ENCODE results near the gene METTL25. TPM values are rescaled to one million over a fixed set of nuclear protein-coding genes. Genes with fewer than 3 reads are reported as not detected.

Gene METTL25
- total and polyA plus RNA-seq, 2 experiments from 2014 or later, result 7.6 to 14.3 TPM

GRCh38 chr12:82474798-82475184 lies 116.5 kb downstream of the METTL25 start (continued):
- TF ChIP-seq POLR2AphosphoS5 (IDR thresholded peaks at IDR 0.05; ENCODE audit: low read depth), result no peak
- no peak for TF ChIP-seq REST (IDR thresholded peaks at IDR 0.05; ENCODE audit: unreplicated experiment)
- TF ChIP-seq, protein P1, sequence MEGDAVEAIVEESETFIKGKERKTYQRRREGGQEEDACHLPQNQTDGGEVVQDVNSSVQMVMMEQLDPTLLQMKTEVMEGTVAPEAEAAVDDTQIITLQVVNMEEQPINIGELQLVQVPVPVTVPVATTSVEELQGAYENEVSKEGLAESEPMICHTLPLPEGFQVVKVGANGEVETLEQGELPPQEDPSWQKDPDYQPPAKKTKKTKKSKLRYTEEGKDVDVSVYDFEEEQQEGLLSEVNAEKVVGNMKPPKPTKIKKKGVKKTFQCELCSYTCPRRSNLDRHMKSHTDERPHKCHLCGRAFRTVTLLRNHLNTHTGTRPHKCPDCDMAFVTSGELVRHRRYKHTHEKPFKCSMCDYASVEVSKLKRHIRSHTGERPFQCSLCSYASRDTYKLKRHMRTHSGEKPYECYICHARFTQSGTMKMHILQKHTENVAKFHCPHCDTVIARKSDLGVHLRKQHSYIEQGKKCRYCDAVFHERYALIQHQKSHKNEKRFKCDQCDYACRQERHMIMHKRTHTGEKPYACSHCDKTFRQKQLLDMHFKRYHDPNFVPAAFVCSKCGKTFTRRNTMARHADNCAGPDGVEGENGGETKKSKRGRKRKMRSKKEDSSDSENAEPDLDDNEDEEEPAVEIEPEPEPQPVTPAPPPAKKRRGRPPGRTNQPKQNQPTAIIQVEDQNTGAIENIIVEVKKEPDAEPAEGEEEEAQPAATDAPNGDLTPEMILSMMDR (conservative IDR thresholded peaks at IDR 0.05; ENCODE audit: low read depth in 2 of 2), result no peak
- TF ChIP-seq ETS1 (IDR thresholded peaks at IDR 0.05), result no peak
- TF ChIP-seq ZNF114 (CRISPR knock-in tag; IDR thresholded peaks at IDR 0.05), result no peak
- no peak for TF ChIP-seq ZNF331 (CRISPR knock-in tag; IDR thresholded peaks at IDR 0.05; ENCODE audit: low read depth)

- Histone ChIP-seq H2AFZ (no peak overlapping the region), H3K27me3 (ENCODE audit: insufficient read depth) (no peaks in the 10 kb centered on the region), H3K27ac (ENCODE audit: low read depth) (no peak overlapping the region), H3K4me2 (no peak overlapping the region), H3K36me3 (ENCODE audit: insufficient read depth) (no peaks in the 10 kb centered on the region), H3K4me3 (no peak overlapping the region), H3F3A (replicated peaks; ENCODE audit: low read depth) (no peaks in the 10 kb centered on the region), H4K20me1 (replicated peaks; ENCODE audit: insufficient read depth) (no peaks in the 10 kb centered on the region), H3K9me2 (ENCODE audit: insufficient read depth) (no peaks in the 10 kb centered on the region), H3K79me2 (replicated peaks; ENCODE audit: insufficient read depth) (no peaks in the 10 kb centered on the region), H3K4me1 (ENCODE audit: insufficient read depth) (peaks cover 14% of the 10 kb centered on the region)
- peaks cover 6% of the 10 kb centered on the region; the same call in 2 of the 3 replicates for H3K4me1 Mint-ChIP-seq
- H3K27me3 Mint-ChIP-seq (ENCODE audit: insufficient read depth, low read depth, poor library complexity), result no peaks in the 10 kb centered on the region
- no peak overlapping the region for H3K27ac Mint-ChIP-seq
- ATAC-seq (no peak), DNase-seq (ENCODE audit: low spot score) (no peak)
- no peak overlapping the region for H3K4me3 Mint-ChIP-seq
- H3K36me3 Mint-ChIP-seq (ENCODE audit: low read depth), result no peaks in the 10 kb centered on the region
- TF ChIP-seq ETS1 (IDR thresholded peaks at IDR 0.05), result no peak
- no peak for TF ChIP-seq EZH2phosphoT487 (IDR thresholded peaks at IDR 0.05; ENCODE audit: unreplicated experiment)
- TF ChIP-seq, protein P2, sequence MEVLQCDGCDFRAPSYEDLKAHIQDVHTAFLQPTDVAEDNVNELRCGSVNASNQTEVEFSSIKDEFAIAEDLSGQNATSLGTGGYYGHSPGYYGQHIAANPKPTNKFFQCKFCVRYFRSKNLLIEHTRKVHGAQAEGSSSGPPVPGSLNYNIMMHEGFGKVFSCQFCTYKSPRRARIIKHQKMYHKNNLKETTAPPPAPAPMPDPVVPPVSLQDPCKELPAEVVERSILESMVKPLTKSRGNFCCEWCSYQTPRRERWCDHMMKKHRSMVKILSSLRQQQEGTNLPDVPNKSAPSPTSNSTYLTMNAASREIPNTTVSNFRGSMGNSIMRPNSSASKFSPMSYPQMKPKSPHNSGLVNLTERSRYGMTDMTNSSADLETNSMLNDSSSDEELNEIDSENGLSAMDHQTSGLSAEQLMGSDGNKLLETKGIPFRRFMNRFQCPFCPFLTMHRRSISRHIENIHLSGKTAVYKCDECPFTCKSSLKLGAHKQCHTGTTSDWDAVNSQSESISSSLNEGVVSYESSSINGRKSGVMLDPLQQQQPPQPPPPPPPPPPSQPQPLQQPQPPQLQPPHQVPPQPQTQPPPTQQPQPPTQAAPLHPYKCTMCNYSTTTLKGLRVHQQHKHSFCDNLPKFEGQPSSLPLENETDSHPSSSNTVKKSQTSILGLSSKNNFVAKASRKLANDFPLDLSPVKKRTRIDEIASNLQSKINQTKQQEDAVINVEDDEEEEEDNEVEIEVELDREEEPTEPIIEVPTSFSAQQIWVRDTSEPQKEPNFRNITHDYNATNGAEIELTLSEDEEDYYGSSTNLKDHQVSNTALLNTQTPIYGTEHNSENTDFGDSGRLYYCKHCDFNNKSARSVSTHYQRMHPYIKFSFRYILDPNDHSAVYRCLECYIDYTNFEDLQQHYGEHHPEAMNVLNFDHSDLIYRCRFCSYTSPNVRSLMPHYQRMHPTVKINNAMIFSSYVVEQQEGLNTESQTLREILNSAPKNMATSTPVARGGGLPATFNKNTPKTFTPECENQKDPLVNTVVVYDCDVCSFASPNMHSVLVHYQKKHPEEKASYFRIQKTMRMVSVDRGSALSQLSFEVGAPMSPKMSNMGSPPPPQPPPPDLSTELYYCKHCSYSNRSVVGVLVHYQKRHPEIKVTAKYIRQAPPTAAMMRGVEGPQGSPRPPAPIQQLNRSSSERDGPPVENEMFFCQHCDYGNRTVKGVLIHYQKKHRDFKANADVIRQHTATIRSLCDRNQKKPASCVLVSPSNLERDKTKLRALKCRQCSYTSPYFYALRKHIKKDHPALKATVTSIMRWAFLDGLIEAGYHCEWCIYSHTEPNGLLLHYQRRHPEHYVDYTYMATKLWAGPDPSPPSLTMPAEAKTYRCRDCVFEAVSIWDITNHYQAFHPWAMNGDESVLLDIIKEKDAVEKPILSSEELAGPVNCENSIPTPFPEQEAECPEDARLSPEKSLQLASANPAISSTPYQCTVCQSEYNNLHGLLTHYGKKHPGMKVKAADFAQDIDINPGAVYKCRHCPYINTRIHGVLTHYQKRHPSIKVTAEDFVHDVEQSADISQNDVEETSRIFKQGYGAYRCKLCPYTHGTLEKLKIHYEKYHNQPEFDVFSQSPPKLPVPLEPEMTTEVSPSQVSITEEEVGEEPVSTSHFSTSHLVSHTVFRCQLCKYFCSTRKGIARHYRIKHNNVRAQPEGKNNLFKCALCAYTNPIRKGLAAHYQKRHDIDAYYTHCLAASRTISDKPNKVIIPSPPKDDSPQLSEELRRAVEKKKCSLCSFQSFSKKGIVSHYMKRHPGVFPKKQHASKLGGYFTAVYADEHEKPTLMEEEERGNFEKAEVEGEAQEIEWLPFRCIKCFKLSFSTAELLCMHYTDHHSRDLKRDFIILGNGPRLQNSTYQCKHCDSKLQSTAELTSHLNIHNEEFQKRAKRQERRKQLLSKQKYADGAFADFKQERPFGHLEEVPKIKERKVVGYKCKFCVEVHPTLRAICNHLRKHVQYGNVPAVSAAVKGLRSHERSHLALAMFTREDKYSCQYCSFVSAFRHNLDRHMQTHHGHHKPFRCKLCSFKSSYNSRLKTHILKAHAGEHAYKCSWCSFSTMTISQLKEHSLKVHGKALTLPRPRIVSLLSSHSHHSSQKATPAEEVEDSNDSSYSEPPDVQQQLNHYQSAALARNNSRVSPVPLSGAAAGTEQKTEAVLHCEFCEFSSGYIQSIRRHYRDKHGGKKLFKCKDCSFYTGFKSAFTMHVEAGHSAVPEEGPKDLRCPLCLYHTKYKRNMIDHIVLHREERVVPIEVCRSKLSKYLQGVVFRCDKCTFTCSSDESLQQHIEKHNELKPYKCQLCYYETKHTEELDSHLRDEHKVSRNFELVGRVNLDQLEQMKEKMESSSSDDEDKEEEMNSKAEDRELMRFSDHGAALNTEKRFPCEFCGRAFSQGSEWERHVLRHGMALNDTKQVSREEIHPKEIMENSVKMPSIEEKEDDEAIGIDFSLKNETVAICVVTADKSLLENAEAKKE (CRISPR knock-in tag; IDR thresholded peaks at IDR 0.05), result no peak
- no peak for TF ChIP-seq CREB1 (CRISPR knock-in tag; IDR thresholded peaks at IDR 0.05; ENCODE audit: low read depth)
- no peak for TF ChIP-seq JUNB (IDR thresholded peaks at IDR 0.05; ENCODE audit: unreplicated experiment)
- TF ChIP-seq NANOG (IDR thresholded peaks at IDR 0.05; ENCODE audit: borderline replicate concordance), result no peak
- H3K9me3 Mint-ChIP-seq, result no peaks in the 10 kb centered on the region
These were observed 116.9 kb downstream of the METTL25 start for GRCh38 chr12:82475211-82475610.
